Hippocampal formation (tissue), 2 donors: ENCODE data around the gene GRIN3A.

Source experiments
- DNase-seq, 2 donors: peaks; one replicate each; lab custom pipeline; 2025; lab: John Stamatoyannopoulos, UW

Gene GRIN3A

DNA sequence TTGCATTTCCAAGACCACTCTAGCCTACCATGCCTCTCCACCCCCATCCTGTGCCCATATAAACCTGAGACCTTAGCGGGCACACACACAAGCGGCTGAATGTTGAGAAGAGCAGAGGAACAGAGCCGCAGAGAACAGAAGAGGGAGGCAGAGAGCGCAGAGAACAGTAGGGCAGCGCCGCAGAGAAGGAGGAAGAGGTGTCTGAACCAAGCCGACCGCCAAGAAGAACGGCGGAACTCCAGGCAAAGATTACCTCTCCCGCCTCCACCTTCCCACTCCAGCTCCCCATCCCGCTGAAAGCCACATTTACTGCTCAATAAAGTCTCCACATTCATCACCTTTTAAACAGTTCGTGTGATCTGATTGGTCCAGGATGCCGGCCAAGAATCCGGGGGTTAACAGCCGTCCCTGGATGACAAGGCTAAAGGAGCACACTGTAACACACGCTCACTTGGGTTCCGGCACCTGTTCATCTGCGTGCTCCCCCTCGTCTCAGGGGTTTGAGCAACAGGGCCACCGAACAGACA lies 33.2 kb downstream of the GRIN3A start:
- peak in 1 of 2 donors; percentile 25 for DNase-seq

DNA sequence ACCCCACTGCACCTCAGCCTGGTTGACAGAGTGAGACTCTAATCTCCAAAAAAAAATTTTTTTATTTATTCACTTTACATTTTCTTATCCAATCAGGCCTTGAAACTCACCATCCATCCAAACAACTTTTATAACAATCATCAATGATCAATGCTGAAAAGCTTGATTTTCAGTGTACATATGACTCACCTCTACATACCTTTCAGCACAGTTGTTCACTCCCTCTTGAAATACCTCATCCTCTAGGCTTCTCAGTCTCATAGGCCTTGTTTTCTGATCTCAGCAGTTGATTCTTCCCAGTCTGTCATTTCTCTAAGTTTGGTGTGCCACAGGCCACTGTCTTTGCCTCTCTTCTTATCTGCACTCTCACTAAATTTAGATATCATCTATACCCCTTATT lies 36.2 kb downstream of the GRIN3A start:
- no peak for DNase-seq

DNA sequence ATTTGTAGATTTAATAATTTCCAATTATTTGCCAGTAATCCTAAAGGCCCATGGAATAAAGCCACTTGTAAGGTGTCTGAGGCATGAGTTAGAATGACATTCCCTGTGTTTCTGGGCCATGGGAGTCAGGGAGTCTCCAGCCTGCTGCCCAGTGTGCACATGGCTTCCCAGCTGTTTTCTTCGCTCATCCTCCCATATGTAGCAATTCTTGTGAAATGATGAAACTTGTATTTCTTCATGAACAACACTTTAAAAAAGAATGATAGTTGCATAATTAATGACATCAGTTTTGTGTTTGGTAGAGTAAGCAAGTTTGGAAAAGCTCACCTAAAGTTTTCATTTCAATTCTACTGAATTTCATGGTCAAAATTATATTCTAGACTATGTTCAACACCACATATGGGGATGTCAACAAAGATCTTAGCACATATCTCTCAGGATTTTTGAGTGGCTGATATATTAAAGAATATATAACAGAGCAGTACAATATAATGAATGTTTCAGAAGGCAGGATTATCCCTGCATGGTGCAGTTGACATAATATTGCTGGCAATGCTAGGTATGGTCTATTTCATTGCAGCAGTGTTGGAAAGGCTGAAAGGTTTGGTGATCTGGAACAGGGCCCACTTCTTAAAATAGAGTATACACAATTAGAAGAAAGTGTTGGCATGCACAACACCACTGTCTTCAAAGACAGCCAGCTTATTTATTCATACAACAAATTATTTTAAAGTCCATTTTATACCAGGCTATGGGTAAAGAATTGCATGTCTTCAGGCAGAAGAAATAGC lies 44.7 kb downstream of the GRIN3A start:
- DNase-seq: no peak

DNA sequence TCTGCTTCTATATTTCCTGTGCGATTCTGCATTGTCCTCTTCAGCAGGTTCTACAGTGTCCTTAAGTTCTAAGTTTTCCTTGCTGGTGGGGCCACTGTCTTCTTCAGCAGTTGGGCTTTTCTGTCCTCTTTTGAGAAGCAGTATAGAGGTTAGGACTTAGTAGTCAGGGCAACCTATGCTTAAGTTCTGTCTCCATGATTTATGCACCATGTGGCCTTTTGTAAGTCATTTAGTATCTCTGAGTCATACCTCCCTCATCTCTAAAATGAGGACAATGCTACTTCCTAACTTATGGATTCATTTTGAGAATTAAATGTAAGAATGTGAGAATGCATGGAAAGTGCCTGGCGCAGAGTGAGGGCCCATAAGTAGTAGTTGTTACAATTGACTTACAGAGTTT lies 46.8 kb downstream of the GRIN3A start:
- DNase-seq: no peak

DNA sequence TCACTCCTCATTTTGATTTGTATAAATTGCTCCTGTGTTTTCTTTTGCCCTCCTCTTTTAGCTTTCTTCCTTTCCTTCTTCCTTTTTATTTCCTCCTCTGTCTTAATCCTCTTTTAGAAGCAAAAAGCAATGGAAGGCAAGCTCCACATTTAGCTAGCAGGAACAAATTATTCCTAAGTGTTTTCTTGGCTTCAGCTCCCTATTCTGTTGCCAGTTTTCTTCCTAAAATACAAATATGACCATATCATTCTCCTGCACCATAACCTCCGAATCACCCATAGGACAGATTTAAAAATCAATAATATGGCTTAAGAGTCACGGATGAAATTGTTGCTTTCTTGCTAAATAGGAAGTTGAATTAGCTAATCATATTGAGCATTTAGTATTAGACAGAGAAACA lies 49.4 kb downstream of the GRIN3A start:
- no peak for DNase-seq

DNA sequence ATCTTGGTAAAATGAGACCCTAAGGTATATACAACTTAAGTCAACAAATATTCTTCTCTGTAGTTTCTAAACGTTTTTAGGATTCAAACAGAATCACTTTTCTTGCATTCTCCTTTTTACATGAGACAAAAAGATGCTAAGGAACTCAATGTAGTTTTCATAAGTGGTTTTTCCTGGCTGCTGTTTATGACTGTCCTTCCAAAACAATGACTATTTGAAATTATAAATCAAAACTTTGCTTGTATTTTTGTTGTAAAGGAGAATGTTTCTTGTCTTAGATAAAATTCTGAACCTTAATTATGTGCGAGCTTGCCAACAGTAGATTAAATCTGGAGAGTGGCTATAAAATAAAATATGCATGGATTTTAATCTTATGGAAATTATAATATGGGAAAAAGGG lies 53.8 kb downstream of the GRIN3A start:
- DNase-seq: no peak

DNA sequence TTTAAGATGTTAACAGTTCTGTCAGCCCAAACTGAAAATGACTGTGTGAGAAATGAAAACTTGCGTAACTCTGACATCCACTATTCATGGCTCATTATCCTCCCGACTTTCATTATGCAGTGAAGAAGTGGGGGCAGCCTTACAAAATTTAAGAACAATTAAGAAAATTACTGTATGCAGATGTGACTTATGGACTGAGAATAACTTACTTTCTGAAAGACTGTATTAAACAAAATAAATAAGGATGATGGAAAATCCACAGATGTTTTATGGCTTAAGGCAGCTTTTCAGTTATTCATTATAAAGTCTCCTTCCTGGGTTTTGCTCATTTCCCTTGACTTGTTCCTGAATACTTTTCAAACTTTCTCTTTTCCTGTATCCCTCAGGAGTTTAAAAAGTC lies 55.2 kb downstream of the GRIN3A start:
- no peak for DNase-seq

DNA sequence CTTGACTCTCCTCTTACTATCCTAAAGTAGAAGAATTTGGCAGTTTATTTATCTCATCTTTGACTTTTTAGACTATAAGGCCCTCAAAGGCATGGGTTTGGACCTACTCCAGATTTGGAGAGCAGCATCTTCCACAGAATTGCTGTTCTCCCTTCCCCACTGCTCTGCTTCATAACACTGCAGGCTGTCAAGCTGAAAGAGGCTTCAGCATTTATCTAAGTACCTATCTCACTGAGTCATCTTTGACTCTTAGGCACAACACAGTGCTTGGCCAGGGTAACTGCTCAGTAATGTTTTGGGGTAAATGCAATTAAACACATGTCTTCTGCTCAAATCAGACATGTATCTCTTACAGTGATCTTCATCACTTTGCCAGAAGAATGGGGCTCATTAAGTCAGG lies 60.6 kb downstream of the GRIN3A start:
- no peak for DNase-seq

DNA sequence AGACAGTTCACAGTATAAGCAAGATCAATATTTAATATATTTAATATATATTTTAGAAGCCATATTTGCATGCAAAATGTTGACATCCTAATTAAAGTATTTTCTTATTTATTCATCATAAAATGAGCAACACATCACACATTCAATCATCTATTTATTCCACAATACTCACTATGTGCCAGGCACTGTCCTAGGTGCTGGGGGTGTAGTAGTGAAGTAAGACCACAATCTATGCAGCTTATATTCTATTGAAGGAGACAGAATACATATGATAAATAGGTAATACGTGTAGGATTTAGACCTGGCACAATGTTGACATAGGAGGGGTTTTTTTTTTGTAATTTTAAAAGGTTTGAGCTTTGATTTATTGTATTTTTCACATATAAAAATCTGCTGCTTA lies 63.1 kb downstream of the GRIN3A start:
- no peak for DNase-seq

DNA sequence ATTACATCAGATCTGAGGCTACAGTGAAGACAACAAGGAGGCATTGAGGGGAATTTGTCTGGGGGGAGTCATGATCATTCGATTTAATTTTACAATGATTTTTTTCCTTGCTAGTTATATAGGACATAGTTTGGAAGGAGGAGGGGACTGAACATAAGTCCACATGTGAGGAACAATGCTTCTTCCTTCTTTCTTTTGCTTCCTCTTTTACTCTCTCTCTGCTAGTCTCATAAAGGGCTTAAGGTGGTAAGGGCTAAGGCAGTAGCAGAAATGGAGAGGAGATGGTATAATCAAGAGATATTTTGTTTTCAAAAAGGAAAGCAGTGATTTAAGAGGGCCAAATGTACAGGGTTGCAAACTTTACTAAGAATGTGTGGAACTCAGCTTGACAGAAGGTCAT lies 64.3 kb downstream of the GRIN3A start:
- DNase-seq: no peak

DNA sequence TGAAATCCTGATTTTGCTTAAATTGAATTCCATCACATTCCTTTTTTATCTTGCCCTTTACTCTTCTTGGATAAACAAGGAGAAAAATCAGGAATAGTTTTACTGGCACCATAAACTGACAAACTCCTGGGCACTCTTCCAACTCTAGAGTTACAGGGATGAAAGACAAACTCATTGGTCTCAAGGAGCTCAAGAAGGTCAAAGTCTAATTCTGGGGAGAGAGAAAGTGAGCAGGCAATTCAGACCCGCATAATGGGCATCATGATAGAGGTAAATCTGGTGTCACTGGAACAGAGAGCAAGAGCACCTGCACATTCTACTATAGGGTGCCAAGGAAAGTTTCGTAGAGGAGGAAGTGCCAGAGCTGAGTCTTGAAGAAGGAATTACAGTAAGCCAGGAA lies 64.8 kb downstream of the GRIN3A start:
- DNase-seq: no peak

DNA sequence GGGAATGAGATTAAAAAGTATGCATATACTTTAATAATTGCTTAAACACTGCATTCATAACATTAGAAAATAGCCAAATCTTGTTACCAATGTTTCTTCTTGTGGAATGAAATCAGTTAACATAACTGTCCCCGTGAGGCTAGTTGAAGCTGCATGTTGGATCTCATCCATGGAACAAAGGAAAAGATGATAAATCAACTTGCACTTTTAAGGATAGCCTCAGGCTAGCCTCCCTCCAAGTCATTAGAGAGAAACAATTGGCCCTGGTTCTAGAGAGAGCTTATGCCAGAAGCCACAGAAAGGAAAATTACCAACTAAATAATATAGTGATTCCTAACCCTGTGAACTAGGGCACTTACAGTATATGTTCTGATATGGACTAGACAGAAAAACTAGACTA lies 66.9 kb downstream of the GRIN3A start:
- no peak for DNase-seq

DNA sequence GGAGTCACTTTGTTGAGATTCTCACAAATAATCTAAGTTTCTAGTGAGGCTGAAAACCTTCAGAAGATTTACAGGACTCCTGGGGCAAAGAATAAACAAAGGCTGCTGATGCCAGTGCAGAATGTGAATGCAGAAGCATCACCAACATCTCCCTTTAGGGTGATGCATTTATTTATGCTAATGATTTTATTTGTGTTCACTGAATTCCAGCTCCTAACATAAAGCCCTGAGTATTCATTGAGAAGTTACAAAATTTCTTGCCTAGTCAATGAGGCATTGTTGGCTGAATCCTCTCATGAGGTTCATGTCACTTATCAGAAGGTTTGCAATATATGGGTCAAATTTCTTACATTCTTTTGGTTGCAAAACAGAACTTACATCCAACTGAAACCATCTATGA lies 70.0 kb downstream of the GRIN3A start:
- DNase-seq: no peak

DNA sequence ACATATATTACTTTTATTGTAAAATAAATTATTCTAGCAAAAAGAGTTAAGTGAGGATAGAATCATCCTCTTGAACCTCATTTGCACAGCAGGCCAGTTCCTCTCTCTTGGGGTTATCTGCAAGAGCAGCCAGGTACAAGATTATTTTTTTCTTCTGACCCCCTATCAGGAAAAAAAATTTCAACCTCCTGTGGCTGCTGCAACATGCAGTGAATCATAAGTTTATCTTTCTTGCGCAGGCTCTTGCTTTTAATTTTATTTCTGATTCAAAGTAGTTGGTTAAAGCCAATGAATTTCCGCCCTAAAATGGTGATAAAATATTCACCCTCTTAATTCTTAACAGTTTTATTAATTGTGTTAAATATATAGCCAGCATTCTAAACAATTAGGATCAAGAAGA lies 74.0 kb downstream of the GRIN3A start:
- no peak for DNase-seq

DNA sequence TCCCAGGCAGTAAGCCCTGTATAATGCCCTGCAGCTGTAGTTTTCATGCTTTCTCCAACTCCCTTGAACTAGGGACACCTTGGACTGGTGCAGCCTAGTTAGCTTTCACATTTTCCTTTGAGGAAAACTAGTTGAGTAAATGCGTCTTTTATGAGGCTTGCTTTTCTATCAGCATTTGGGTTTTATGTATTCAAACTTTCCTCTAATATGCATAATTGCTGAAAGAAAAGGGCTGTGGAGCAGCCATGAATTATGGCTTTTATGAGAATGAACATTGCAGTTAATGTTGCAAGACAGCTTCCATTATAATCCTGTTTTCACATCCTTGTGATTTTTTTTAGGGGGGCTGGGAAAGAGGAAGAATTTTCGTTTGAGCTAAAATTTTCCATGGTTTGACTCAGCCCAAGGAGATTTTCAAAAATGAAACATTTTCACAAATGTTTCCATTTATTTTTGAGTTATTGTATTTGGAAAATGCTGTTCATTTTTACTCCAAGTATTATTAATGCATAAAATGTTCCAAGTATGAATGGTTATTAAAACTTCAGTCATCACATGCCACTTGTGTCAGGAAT lies 85.8 kb downstream of the GRIN3A start:
- DNase-seq: no peak

DNA sequence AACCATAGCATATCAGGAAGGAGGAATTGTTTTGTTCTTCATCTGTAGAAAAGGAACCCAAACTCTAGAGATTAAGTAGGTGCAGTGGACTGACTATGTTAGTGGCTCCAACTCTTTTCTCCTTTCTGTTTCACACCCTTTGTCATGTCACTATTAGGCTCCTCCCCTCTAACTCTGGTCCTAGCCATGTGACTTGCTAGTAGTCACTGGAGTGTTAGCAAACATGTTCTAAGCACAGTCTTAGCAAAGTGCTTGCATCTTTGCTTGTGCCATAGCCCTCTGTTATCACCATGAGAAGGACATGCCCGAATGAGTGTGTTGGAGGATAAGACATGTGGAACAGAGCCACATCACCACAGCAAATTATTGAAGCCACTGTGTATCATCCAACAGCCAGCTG lies 88.3 kb downstream of the GRIN3A start:
- DNase-seq: no peak

DNA sequence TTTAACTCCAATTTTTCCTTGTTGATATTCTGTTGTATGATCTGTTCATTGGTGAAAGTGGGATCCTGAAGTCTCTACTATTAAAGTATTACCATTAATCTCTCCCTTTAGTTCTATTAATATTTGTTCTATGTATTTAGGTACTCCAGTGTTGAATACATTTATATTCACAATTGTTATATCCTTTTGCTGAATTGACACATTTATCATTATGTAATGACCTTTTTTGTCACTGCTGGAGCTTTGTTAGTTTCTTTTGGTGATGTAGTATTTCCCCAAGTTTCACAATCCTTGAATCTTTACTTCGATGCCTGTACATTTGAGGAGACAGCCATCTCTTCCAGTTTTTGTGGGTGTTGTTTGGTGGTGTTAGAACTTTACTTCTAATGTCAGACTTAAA lies 90.0 kb downstream of the GRIN3A start:
- no peak for DNase-seq

DNA sequence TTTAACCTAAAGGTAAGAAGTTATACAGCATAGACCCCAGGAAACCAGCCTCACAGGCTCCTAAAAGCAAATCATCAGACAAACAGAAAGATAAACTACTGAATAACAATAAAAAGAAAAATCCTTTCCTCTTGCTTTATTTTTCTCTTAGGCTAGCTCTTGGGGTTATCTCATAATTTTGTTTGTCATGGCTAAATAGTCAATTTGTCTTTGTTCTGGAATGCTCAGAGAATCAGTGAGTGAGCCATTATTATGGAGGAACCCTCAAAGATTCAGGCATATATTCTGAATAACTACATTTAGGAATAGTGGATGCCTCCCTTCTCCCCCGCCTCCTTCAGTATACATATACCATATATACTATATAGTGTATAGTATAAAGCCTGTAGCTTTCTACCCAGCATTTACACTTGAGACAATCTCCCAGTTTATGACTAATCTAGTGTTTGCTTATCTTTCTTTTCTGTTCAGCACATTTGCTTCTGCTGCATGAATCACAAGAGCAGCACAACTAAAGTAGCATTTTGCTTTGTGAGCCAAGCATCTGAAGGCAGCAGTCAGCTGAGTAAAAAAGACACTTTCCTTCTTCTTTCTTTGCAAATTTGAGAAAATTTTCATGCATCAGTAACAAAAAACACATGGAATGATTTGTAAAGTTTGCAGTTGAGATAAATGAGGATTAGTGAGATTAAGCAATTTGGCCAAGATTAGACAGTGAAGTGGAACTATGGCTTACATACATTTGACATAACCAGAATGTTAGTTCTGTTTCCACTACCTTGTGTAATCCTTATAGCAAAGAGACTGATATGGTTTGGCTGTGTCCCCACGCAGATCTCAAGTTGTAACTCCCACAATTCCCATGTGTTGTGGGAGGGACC lies 98.4 kb downstream of the GRIN3A start:
- peak in 1 of 2 donors; percentile 10 for DNase-seq

DNA sequence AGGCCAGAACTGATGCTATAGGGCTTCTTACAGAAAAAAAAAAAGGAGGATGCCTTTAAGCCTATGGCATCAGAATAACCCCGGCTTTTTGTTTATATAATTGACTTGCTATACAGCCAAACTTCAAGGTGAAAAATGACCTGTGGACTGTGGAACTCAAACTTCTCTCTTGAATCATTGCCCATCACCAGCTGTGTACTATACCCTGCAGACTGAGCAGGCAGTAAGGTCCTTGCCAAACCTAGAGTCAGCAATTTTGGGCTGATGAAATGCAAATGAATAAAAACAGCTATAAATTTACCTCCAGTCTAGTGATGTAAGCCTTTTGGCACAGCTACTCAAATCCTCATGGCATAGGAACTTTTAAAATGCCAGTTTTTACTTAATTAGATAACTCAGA lies 99.1 kb downstream of the GRIN3A start:
- no peak for DNase-seq

DNA sequence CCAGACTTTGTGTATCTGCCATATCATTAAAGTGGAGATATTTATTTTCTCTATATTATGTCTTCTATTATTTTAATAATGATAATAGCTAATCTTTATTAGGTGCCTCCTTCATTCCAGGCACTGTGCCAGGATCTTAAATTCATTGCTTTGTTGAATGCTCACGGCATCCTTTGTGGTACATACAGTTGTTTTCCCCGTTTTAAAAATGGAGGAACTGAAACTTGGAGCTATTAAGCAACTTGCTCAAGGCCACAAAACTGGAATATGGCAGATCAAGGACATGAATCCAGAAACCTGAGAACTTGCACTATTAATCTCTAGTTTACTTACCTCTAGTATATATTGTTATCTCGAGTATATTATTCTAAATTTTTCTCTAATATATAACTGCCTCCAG lies 102.2 kb downstream of the GRIN3A start:
- no peak for DNase-seq

DNA sequence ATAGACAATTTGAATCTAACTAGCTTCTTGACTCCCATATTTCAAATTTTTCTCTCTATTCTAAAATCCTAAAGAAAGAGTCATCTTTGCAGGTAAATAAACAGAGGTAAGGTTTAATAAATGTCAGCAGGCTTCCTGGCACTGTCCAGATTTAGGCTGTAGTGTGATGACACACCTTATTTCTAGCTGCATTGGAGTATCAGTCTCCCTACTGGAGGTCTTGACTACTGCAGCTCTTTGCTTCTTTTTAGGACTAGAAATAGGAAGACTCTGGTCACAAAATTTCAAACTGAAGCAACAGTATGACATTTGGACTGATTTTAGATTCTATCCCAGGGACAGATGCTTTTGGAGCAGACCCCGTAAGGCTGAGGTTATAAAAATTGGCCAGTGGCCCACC lies 103.0 kb downstream of the GRIN3A start:
- DNase-seq: no peak

DNA sequence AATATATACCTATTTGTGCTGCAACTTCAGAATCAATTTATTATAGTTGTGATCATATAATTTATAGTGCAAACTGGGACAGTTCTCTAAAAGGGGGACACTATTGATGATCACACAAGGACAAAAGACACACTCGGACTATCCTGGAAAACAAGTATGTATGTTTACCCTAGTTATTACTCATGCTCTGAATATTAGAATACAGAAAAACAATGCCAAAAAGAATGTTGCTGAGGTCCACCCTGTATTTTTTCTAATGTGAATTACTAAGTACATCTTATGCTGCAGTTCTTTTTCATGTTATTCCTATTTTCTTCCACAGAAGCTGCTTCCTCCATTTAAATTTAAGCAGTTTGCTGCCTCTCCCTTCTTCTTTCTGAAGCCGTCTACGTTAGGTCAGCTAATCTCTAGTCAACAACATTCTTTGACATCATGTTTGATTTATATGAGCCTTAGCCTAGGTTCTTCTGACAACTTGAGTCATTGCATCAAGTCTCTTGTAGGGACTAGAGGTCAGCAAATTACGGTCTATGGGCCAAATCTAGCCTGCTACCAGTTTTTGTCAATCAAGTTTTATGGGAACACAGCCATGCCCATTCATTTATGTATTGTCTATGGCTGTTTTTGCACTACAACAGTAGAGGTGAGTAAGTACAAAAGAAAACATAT lies 103.6 kb downstream of the GRIN3A start:
- no peak for DNase-seq
